Caco-2 (cell line): ENCODE measurements around the gene C19orf25. TPM values are rescaled to one million over a fixed set of nuclear protein-coding genes. Genes with fewer than 3 reads are reported as not detected.
A peak's percentile ranks its signal among the peaks of the same experiment; 100 is the strongest.

Source experiments
- BruUV-seq: library from RNA; stranded (reverse); fragments of 400-500 nt; replicated peaks from 2 replicates; lab custom pipeline; 2021; lab: Mats Ljungman, UMichigan
- CTCF ChIA-PET: fragments of 300-600 bp; sonication (Branson Sonifier 250); formaldehyde crosslinking; loops from one replicate; lab custom pipeline; 2022; ENCODE audit warnings: antibody characterized with exemption; lab: Charles Lee
- POLR2A ChIA-PET: fragments of 300-600 bp; sonication (Branson Sonifier 250); formaldehyde crosslinking; loops from one replicate; lab custom pipeline; 2022; ENCODE audit warnings: antibody characterized with exemption; lab: Charles Lee
- DNase-seq, 2 experiments: peaks; one replicate each; pipeline versions ENCODE4 v3.0.0 to v3.0.0-alpha.2; 2020 to 2022
- H3K27me3 ChIP-seq: replicated peaks from 2 replicates; pipeline ENCODE4 v1.6.0; 2011; ENCODE audit warnings: low read length; ENCODE audit not compliant: control insufficient read depth, insufficient read depth
- H3K36me3 ChIP-seq: 2 replicates; pipeline ENCODE4 v1.5.1; 2011; ENCODE audit warnings: low read length; ENCODE audit not compliant: control insufficient read depth, insufficient read depth
- H3K4me1 ChIP-seq: fragments of 250-450 bp; sonication (Bioruptor Pico); 2 replicates; pipeline ENCODE4 v1.5.1; 2020; ENCODE audit warnings: mild to moderate bottlenecking
- H3K4me3 ChIP-seq: 2 replicates; pipeline ENCODE4 v1.5.1; 2011; ENCODE audit warnings: low read depth, mild to moderate bottlenecking, control low read depth, low read length
- H3K9me3 ChIP-seq: fragments of 250-450 bp; sonication (Bioruptor Pico); 2 replicates; pipeline ENCODE4 v1.5.1; 2020; ENCODE audit warnings: mild to moderate bottlenecking, moderate library complexity
- H3K27ac Mint-ChIP-seq: one replicate; pipeline ENCODE4 v1.8.0; 2022; ENCODE audit warnings: mixed read lengths; ENCODE audit not compliant: unreplicated experiment
- H3K27me3 Mint-ChIP-seq: one replicate; pipeline ENCODE4 v1.8.0; 2022; ENCODE audit warnings: mixed read lengths; ENCODE audit not compliant: insufficient read depth, unreplicated experiment
- H3K36me3 Mint-ChIP-seq: one replicate; pipeline ENCODE4 v1.8.0; 2022; ENCODE audit warnings: mild to moderate bottlenecking, mixed read lengths; ENCODE audit not compliant: insufficient read depth, unreplicated experiment
- H3K4me1 Mint-ChIP-seq: one replicate; pipeline ENCODE4 v1.8.0; 2022; ENCODE audit warnings: low read depth, mixed read lengths; ENCODE audit not compliant: unreplicated experiment
- H3K4me3 Mint-ChIP-seq: one replicate; pipeline ENCODE4 v1.8.0; 2022; ENCODE audit warnings: mild to moderate bottlenecking, moderate library complexity, mixed read lengths; ENCODE audit not compliant: unreplicated experiment
- H3K9me3 Mint-ChIP-seq: one replicate; pipeline ENCODE4 v1.8.0; 2022; ENCODE audit warnings: mixed read lengths; ENCODE audit not compliant: unreplicated experiment
- intact Hi-C: fragments of 100-400 bp; cut with micrococcal nuclease; formaldehyde crosslinking; loops from one replicate; pipeline ENCODE4 v1.10.0; 2022; ENCODE audit not compliant: unreplicated experiment
- total RNA-seq: library from RNA; stranded (reverse); gene quantifications from 2 replicates; pipeline ENCODE4 v1.2.3, GENCODE V29; 2022
- TF ChIP-seq, protein P1 (sequence below), 2 experiments: fragments of 200-600 bp in 1 of 2; IDR thresholded peaks; 1 replicate in 1 of 2; 2 replicates in 1 of 2; pipeline versions ENCODE4 v1.5.1 to v1.8.0; 2011 to 2022; ENCODE audit warnings: antibody characterized with exemption in 1 of 2, control low read depth in 1 of 2, inconsistent platforms in 1 of 2, low read depth in 1 of 2, low read length in 1 of 2, mild to moderate bottlenecking in 1 of 2, moderate library complexity in 1 of 2; ENCODE audit not compliant: insufficient read depth in 1 of 2, severe bottlenecking in 1 of 2, unreplicated experiment in 1 of 2

C19orf25 gene
- total RNA-seq, 1 experiment from 2014 or later, result 41.9 TPM

DNA sequence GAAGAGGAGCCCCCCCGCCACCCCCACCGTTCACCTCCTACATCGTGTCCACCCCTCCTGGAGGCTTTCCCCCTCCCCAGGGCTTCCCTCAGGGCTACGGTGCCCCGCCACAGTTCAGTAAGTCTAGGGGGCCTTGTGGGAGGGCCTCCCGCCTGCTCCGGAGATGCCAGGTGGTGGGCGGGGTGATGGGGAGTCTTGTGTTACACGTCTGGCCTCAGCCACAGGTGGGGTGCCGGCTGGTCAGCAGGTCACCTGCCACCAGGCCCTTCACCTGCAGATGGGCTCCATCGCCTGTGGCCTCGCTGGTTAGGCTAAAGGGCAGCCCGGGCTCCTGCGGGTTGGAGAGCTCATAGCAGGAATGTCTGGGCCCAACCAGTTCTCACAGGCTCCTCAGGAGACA, 48.8 kb downstream of the C19orf25 start:
- POLR2A ChIA-PET, result no interaction called here

DNA sequence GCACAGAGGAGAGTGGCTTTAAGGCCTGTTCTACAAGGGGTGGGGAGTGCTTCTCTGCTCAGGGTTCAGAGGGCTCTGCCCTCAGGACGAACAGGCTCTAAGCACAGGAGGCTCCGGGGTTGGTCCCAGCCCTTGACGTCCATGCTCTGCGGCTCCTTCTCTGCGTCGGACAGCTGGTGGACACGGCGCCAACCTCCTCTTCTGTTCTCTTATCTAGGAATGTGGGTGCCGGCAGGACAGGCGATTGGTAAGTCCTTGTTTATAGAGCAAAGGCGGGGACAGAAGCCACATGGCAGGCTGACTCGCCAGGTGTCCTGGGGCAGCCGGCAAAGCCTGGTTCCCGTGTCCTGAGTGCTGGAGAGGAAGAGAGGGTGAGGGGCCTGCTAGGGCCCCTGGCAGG, 49.3 kb downstream of the C19orf25 start:
- no peaks in the 10 kb centered on the region; the same call in none of the 2 replicates for H3K36me3 ChIP-seq
- H3K4me1 ChIP-seq, result peaks cover 7% of the 10 kb centered on the region

More for the DNA sequence above, 48.8 kb downstream of the C19orf25 start:
- intact Hi-C loops, result no loop called here
- H3K4me3 Mint-ChIP-seq, result no peak overlapping the region
- no peaks in the 10 kb centered on the region for H3K4me1 Mint-ChIP-seq
- H3K4me3 ChIP-seq, result no peak overlapping the region
- no peaks in the 10 kb centered on the region for H3K9me3 ChIP-seq
- no peak overlapping the region for H3K27ac Mint-ChIP-seq
- TF ChIP-seq, protein P1, sequence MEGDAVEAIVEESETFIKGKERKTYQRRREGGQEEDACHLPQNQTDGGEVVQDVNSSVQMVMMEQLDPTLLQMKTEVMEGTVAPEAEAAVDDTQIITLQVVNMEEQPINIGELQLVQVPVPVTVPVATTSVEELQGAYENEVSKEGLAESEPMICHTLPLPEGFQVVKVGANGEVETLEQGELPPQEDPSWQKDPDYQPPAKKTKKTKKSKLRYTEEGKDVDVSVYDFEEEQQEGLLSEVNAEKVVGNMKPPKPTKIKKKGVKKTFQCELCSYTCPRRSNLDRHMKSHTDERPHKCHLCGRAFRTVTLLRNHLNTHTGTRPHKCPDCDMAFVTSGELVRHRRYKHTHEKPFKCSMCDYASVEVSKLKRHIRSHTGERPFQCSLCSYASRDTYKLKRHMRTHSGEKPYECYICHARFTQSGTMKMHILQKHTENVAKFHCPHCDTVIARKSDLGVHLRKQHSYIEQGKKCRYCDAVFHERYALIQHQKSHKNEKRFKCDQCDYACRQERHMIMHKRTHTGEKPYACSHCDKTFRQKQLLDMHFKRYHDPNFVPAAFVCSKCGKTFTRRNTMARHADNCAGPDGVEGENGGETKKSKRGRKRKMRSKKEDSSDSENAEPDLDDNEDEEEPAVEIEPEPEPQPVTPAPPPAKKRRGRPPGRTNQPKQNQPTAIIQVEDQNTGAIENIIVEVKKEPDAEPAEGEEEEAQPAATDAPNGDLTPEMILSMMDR (IDR thresholded peaks at IDR 0.05; ENCODE audit: insufficient read depth in 1 of 2, low read depth in 1 of 2, low read length in 1 of 2, severe bottlenecking in 1 of 2, unreplicated experiment in 1 of 2), result no peak
- no peak for DNase-seq
- H3K4me1 ChIP-seq, result peaks cover 2% of the 10 kb centered on the region; the same call in 1 of the 2 replicates
- no peaks in the 10 kb centered on the region for H3K9me3 Mint-ChIP-seq
- no TSS peak for BruUV-seq
- no peaks in the 10 kb centered on the region for H3K27me3 ChIP-seq
- CTCF ChIA-PET, result interaction anchor here (0.7 kb wide), 1 partner anchor 186 kb away, joined by 7 read pairs; no protein-coding TSS in a partner anchor
- no peaks in the 10 kb centered on the region; the same call in none of the 2 replicates for H3K36me3 ChIP-seq
- H3K27me3 Mint-ChIP-seq, result no peaks in the 10 kb centered on the region
- peaks cover 81% of the 10 kb centered on the region for H3K36me3 Mint-ChIP-seq

DNA sequence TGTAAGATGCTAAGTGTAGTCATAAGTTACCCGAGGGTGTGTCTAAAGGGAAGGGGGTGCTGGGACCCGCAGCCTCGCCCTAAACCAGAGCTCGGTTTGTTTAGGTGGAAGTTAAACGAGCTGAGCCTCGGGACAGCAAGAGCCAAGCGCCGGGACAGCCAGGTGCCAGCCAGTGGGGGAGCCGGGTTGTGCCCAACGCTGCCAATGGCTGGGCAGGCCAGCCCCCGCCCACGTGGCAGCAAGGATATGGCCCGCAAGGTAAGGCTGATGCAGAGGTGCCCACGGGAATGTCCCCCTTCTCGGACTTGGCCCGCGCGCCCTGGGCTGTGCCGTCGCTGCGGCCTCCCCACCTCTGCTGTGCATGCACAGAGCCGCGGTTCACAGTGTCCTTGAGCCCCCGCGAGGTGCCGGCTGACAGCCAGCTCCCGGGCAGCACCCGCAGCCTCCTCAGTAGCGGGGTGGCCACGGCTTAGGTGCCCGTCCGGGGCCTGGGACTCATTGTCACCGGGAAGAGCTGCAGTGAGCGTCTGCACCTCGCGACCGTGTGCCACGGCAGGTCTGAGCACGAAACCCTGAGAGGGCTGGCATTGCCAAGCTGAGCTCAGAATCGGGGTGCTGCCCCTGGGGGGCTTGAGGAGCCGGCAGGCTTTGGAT, 50.1 kb downstream of the C19orf25 start:
- H3K4me3 ChIP-seq, result no peak overlapping the region
- no peaks in the 10 kb centered on the region for H3K27me3 Mint-ChIP-seq
- H3K9me3 ChIP-seq, result no peaks in the 10 kb centered on the region
- BruUV-seq, result no TSS peak
- H3K4me1 ChIP-seq, result peaks cover 13% of the 10 kb centered on the region
- DNase-seq, result no peak
- TF ChIP-seq, protein P1 (IDR thresholded peaks at IDR 0.05; ENCODE audit: insufficient read depth in 1 of 2, low read depth in 1 of 2, low read length in 1 of 2, severe bottlenecking in 1 of 2, unreplicated experiment in 1 of 2), result no peak
- CTCF ChIA-PET, result no interaction called here
- peaks cover 89% of the 10 kb centered on the region for H3K36me3 Mint-ChIP-seq
- no peaks in the 10 kb centered on the region for H3K27me3 ChIP-seq
- H3K27ac Mint-ChIP-seq, result no peak overlapping the region
- H3K4me1 Mint-ChIP-seq, result peaks cover 14% of the 10 kb centered on the region
- no peaks in the 10 kb centered on the region; the same call in none of the 2 replicates for H3K36me3 ChIP-seq
- intact Hi-C loops, result no loop called here
- POLR2A ChIA-PET, result no interaction called here
- H3K4me3 Mint-ChIP-seq, result no peak overlapping the region
- H3K9me3 Mint-ChIP-seq, result no peaks in the 10 kb centered on the region

More for the DNA sequence above, 49.3 kb downstream of the C19orf25 start:
- ChIA-PET CTCF (interaction anchor here (0.7 kb wide), 1 partner anchor 186 kb away, joined by 7 read pairs; no protein-coding TSS in a partner anchor), POLR2A (no interaction called here)
- intact Hi-C loops, result no loop called here
- TF ChIP-seq, protein P1 (IDR thresholded peaks at IDR 0.05; ENCODE audit: insufficient read depth in 1 of 2, low read depth in 1 of 2, low read length in 1 of 2, severe bottlenecking in 1 of 2, unreplicated experiment in 1 of 2), result no peak
- Histone ChIP-seq H3K4me3 (no peak overlapping the region), H3K27me3 (no peaks in the 10 kb centered on the region), H3K9me3 (no peaks in the 10 kb centered on the region)
- H3K36me3 Mint-ChIP-seq, result peaks cover 85% of the 10 kb centered on the region
- H3K27ac Mint-ChIP-seq, result no peak overlapping the region
- DNase-seq, result peak in 1 of 2 experiments; percentile 57
- BruUV-seq, result no TSS peak
- H3K4me1 Mint-ChIP-seq, result peaks cover 5% of the 10 kb centered on the region
- no peaks in the 10 kb centered on the region for H3K9me3 Mint-ChIP-seq
- H3K4me3 Mint-ChIP-seq, result peak overlapping the region; percentile 10
- H3K27me3 Mint-ChIP-seq, result no peaks in the 10 kb centered on the region
